Measurements from ENCODE around the gene ZYX. TPM values are rescaled to one million over a fixed set of nuclear protein-coding genes. Genes with fewer than 3 reads are reported as not detected.

The ZYX gene
- total RNA-seq, 1 experiment from 2014 or later, result 237 TPM

DNA sequence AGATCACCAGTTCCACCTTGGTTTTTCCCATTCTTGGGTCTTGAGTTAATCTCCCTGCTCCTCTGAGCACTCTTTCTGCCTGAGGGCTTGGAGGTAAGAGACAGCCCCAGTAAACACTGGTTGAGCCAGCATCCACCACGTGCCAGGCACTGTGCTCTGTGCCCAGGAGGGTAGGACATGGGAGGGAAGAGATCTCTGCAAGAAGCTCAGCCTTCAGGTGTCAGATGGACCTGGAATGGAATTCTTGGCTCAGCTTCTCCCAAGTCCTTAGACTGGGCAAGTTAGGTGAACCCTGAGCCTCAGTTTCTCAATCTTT is 2.5 kb downstream of the ZYX start:
- peaks cover 11 to 17% (median 13%) of the 10 kb centered on the region in 3 experiments; a peak in 5 of 7 replicates for H3K36me3 Mint-ChIP-seq (ENCODE audit: insufficient read depth in 1 of 3, low read depth in 3 of 3)
- no peak overlapping the region for H3T11ph ChIP-seq (ENCODE audit: low read length)
- H3K27ac Mint-ChIP-seq, result no peak overlapping the region
- peaks cover 5% of the 10 kb centered on the region; the same call in 1 of the 2 replicates for H3K4me1 ChIP-seq (ENCODE audit: insufficient read depth, low read length)
- no peak overlapping the region for H2BK5ac ChIP-seq (ENCODE audit: insufficient read length, low read length)
- no peaks in the 10 kb centered on the region for H3K9me3 ChIP-seq (ENCODE audit: control insufficient read depth, low read depth, low read length)
- no peak overlapping the region for H2BK12ac ChIP-seq (ENCODE audit: insufficient read length, low read depth, low read length)
- no peaks in the 10 kb centered on the region; the same call in 1 of the 2 replicates for H3K27me3 Mint-ChIP-seq (ENCODE audit: low read depth)
- peaks cover 22 to 26% of the 10 kb centered on the region in 2 experiments for H3K4me1 Mint-ChIP-seq
- H3K23ac ChIP-seq (ENCODE audit: insufficient read length, low read depth, low read length), result no peak overlapping the region
- peaks cover 5% of the 10 kb centered on the region for H3K79me1 ChIP-seq (ENCODE audit: insufficient read depth, low read depth, low read length, poor library complexity, severe bottlenecking)
- H3K27ac ChIP-seq (ENCODE audit: insufficient read length, low read depth, low read length), result no peak overlapping the region
- H3K56ac ChIP-seq (ENCODE audit: insufficient read length, low read depth, low read length), result no peak overlapping the region
- H4K20me1 ChIP-seq (ENCODE audit: control insufficient read depth, insufficient read depth, insufficient read length), result peaks cover 2% of the 10 kb centered on the region
- peaks cover 14% of the 10 kb centered on the region for H3K23me2 ChIP-seq (ENCODE audit: insufficient read length, low read depth, low read length, poor library complexity, severe bottlenecking)
- no peak overlapping the region for H3K4me2 ChIP-seq (ENCODE audit: insufficient read depth, insufficient read length, low read length)
- peak overlapping the region in 1 of 2 experiments; percentile 76; a peak in 1 of 5 replicates for H3K4me3 Mint-ChIP-seq
- H3K4ac ChIP-seq (ENCODE audit: low read depth, low read length), result no peak overlapping the region
- no peak overlapping the region for H4K8ac ChIP-seq (replicated peaks; ENCODE audit: insufficient read length, low read depth, low read length)
- no peak for DNase-seq
- no peak overlapping the region for H2BK20ac ChIP-seq (ENCODE audit: low read depth, low read length, poor library complexity, severe bottlenecking)
- H4K91ac ChIP-seq (ENCODE audit: insufficient read length, low read depth, low read length), result no peak overlapping the region
- no peak overlapping the region for H3K18ac ChIP-seq (ENCODE audit: insufficient read length, low read depth, low read length)
- no peak overlapping the region for H2BK120ac ChIP-seq (ENCODE audit: low read depth, low read length, poor library complexity, severe bottlenecking)
- no CpG with 5 or more reads among the region's 1 CpG for WGBS (ENCODE audit: extremely low coverage, insufficient read length, low lambda C conversion rate)
- H4K5ac ChIP-seq (ENCODE audit: insufficient read length, low read depth, low read length), result no peak overlapping the region
- no peak overlapping the region for H3K14ac ChIP-seq (ENCODE audit: insufficient read depth, low read length)
- H2BK15ac ChIP-seq (ENCODE audit: low read depth, low read length), result no peak overlapping the region
- H3K9me3 Mint-ChIP-seq, result no peaks in the 10 kb centered on the region
- no peak overlapping the region for H2AK5ac ChIP-seq (ENCODE audit: insufficient read length, low read length)
- H2AFZ ChIP-seq (ENCODE audit: low read length), result no peak overlapping the region
- TF ChIP-seq, protein P1, sequence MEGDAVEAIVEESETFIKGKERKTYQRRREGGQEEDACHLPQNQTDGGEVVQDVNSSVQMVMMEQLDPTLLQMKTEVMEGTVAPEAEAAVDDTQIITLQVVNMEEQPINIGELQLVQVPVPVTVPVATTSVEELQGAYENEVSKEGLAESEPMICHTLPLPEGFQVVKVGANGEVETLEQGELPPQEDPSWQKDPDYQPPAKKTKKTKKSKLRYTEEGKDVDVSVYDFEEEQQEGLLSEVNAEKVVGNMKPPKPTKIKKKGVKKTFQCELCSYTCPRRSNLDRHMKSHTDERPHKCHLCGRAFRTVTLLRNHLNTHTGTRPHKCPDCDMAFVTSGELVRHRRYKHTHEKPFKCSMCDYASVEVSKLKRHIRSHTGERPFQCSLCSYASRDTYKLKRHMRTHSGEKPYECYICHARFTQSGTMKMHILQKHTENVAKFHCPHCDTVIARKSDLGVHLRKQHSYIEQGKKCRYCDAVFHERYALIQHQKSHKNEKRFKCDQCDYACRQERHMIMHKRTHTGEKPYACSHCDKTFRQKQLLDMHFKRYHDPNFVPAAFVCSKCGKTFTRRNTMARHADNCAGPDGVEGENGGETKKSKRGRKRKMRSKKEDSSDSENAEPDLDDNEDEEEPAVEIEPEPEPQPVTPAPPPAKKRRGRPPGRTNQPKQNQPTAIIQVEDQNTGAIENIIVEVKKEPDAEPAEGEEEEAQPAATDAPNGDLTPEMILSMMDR (conservative IDR thresholded peaks at IDR 0.05), result no peak
- peaks cover 17% of the 10 kb centered on the region; the same call in 1 of the 2 replicates for H3K79me2 ChIP-seq (ENCODE audit: insufficient read depth, low read length)
- no peaks in the 10 kb centered on the region for H3K27me3 ChIP-seq (ENCODE audit: insufficient read depth, low read length)
- H3K9ac ChIP-seq (ENCODE audit: extremely low read depth, insufficient read length, low read length), result no peak overlapping the region
